ENCODE measurements around the gene PER3. TPM values are rescaled to one million over a fixed set of nuclear protein-coding genes. Genes with fewer than 3 reads are reported as not detected.

Gene PER3
- total and polyA plus RNA-seq, 2 of the 4 experiments (the other 2 are of a cell fraction) = 3.4 to 4.2 TPM

GRCh38 chr1:7795406-7795805 is 11.3 kb downstream of the PER3 start:
- in situ Hi-C loops (cut with MboI; ENCODE audit: low sequenced_read_pairs) = no loop called here
- Histone ChIP-seq H3K4me1 (ENCODE audit: control insufficient read depth, insufficient read depth, low read length) (no peaks in the 10 kb centered on the region), H3K4me3 (ENCODE audit: insufficient read depth, low read depth, low read length) (no peak overlapping the region), H3K4me2 (ENCODE audit: low read depth, low read length) (no peak overlapping the region), H2BK20ac (ENCODE audit: low read depth, low read length) (no peak overlapping the region), H3K9me1 (ENCODE audit: insufficient read depth, low read length) (no peaks in the 10 kb centered on the region), H3K27ac (ENCODE audit: insufficient read depth, low read length) (no peak overlapping the region), H3K27me3 (ENCODE audit: control insufficient read depth, insufficient read depth, low read length) (no peaks in the 10 kb centered on the region), H2AK5ac (ENCODE audit: low read depth, low read length) (no peak overlapping the region), H4K8ac (ENCODE audit: low read depth in 2 of 2, low read length in 2 of 2) (no peak overlapping the region), H4K20me1 (ENCODE audit: insufficient read depth, low read length) (no peaks in the 10 kb centered on the region), H2BK5ac (ENCODE audit: low read depth, low read length, poor library complexity, severe bottlenecking) (no peak overlapping the region), H4K5ac (ENCODE audit: low read depth, low read length) (no peak overlapping the region), H3K23ac (ENCODE audit: low read depth, low read length) (no peak overlapping the region), H2AK9ac (replicated peaks; ENCODE audit: low read depth, low read length, poor library complexity) (no peak overlapping the region), H3K18ac (ENCODE audit: low read depth, low read length) (no peak overlapping the region), H3K9me3 (ENCODE audit: control insufficient read depth, insufficient read depth, low read length) (peaks cover 6% of the 10 kb centered on the region), H3K36me3 (ENCODE audit: control insufficient read depth, insufficient read depth, low read length) (peaks cover 20% of the 10 kb centered on the region), H2BK120ac (ENCODE audit: low read depth, low read length) (no peak overlapping the region), H3K56ac (ENCODE audit: extremely low read depth, insufficient read depth, low read length) (no peak overlapping the region), H2BK15ac (ENCODE audit: low read depth, low read length) (no peak overlapping the region), H3K9ac (ENCODE audit: low read depth, low read length) (no peak overlapping the region), H3K14ac (replicated peaks; ENCODE audit: low read depth, low read length) (no peak overlapping the region), H3K79me1 (ENCODE audit: low read depth in 1 of 2, low read length in 2 of 2) (no peaks in the 10 kb centered on the region), H3K4ac (ENCODE audit: low read depth, low read length) (no peak overlapping the region), H4K91ac (ENCODE audit: insufficient read depth, low read depth, low read length) (no peak overlapping the region), H2AFZ (replicated peaks; ENCODE audit: low read length, poor library complexity) (no peak overlapping the region)
- ChIA-PET POLR2A (ENCODE audit: unreplicated experiment) (interaction anchor here (0.6 kb wide), 1 partner anchor 16 kb away, joined by 4 read pairs; no protein-coding TSS in a partner anchor), CTCF (no interaction called here)
- BruUV-seq (replicated peaks) = no TSS peak
- TF ChIP-seq POLR2A (IDR thresholded peaks at IDR 0.05; ENCODE audit: low read depth, low read length) (no peak), MAZ (IDR thresholded peaks at IDR 0.05; ENCODE audit: borderline replicate concordance, low read depth, low read length) (no peak), CHD1 (IDR thresholded peaks at IDR 0.05; ENCODE audit: low read depth, low read length) (no peak), MAFK (IDR thresholded peaks at IDR 0.05; ENCODE audit: low read depth, low read length) (no peak), RCOR1 (IDR thresholded peaks at IDR 0.05; ENCODE audit: insufficient replicate concordance, low read length) (no peak), CEBPB (IDR thresholded peaks at IDR 0.05; ENCODE audit: low read depth, low read length) (no peak), BHLHE40 (IDR thresholded peaks at IDR 0.05; ENCODE audit: low read depth, low read length) (no peak), NFE2L2 (IDR thresholded peaks at IDR 0.05; ENCODE audit: low read depth, low read length) (no peak), RAD21 (IDR thresholded peaks at IDR 0.05; ENCODE audit: low read length) (no peak), FOS (IDR thresholded peaks at IDR 0.05; ENCODE audit: low read depth, low read length) (no peak), MXI1 (IDR thresholded peaks at IDR 0.05; ENCODE audit: borderline replicate concordance, low read depth, low read length) (no peak), SMC3 (IDR thresholded peaks at IDR 0.05; ENCODE audit: low read depth, low read length) (no peak), RFX5 (IDR thresholded peaks at IDR 0.05; ENCODE audit: low read depth, low read length) (no peak)
- TF ChIP-seq, protein P1, sequence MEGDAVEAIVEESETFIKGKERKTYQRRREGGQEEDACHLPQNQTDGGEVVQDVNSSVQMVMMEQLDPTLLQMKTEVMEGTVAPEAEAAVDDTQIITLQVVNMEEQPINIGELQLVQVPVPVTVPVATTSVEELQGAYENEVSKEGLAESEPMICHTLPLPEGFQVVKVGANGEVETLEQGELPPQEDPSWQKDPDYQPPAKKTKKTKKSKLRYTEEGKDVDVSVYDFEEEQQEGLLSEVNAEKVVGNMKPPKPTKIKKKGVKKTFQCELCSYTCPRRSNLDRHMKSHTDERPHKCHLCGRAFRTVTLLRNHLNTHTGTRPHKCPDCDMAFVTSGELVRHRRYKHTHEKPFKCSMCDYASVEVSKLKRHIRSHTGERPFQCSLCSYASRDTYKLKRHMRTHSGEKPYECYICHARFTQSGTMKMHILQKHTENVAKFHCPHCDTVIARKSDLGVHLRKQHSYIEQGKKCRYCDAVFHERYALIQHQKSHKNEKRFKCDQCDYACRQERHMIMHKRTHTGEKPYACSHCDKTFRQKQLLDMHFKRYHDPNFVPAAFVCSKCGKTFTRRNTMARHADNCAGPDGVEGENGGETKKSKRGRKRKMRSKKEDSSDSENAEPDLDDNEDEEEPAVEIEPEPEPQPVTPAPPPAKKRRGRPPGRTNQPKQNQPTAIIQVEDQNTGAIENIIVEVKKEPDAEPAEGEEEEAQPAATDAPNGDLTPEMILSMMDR (conservative IDR thresholded peaks at IDR 0.05; ENCODE audit: low read depth, low read length) = no peak
- TF ChIP-seq, protein P2, sequence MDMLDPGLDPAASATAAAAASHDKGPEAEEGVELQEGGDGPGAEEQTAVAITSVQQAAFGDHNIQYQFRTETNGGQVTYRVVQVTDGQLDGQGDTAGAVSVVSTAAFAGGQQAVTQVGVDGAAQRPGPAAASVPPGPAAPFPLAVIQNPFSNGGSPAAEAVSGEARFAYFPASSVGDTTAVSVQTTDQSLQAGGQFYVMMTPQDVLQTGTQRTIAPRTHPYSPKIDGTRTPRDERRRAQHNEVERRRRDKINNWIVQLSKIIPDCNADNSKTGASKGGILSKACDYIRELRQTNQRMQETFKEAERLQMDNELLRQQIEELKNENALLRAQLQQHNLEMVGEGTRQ (IDR thresholded peaks at IDR 0.05; ENCODE audit: low read depth, low read length) = no peak
- TF ChIP-seq, protein P3, sequence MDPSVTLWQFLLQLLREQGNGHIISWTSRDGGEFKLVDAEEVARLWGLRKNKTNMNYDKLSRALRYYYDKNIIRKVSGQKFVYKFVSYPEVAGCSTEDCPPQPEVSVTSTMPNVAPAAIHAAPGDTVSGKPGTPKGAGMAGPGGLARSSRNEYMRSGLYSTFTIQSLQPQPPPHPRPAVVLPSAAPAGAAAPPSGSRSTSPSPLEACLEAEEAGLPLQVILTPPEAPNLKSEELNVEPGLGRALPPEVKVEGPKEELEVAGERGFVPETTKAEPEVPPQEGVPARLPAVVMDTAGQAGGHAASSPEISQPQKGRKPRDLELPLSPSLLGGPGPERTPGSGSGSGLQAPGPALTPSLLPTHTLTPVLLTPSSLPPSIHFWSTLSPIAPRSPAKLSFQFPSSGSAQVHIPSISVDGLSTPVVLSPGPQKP (IDR thresholded peaks at IDR 0.05; ENCODE audit: borderline replicate concordance, low read depth, low read length) = no peak
- no peak for DNase-seq
- WGBS, 2 experiments (ENCODE audit: extremely low coverage in 2 of 2, insufficient read length in 1 of 2) = no CpG with 5 or more reads among the region's 12 CpGs
- intact Hi-C loops (cut with micrococcal nuclease) = no loop called here
- no peak for ATAC-seq (ENCODE audit: low read depth)
- dilution Hi-C loops (cut with HindIII; ENCODE audit: low sequenced_read_pairs, unreplicated experiment) = no loop called here
